Prostate gland (tissue), 2 donors: ENCODE results near the gene C1GALT1C1L.

Experiments
- CTCF ChIP-seq, 4 experiments: fragments of 200-600 bp in 2 of 4; fragments of 450-650 bp in 2 of 4; sonication (generic) in 2 of 4; IDR thresholded peaks; 1 replicate in 3 of 4; 2 replicates in 1 of 4; pipeline ENCODE4 v1.5.1; 2016 to 2019; ENCODE audit warnings: antibody characterized with exemption in 4 of 4, mild to moderate bottlenecking in 2 of 4, moderate library complexity in 2 of 4
- POLR2A ChIP-seq: fragments of 450-650 bp; IDR thresholded peaks from one replicate; pipeline ENCODE4 v1.6.1; 2016; ENCODE audit warnings: antibody characterized with exemption, mild to moderate bottlenecking

DNA sequence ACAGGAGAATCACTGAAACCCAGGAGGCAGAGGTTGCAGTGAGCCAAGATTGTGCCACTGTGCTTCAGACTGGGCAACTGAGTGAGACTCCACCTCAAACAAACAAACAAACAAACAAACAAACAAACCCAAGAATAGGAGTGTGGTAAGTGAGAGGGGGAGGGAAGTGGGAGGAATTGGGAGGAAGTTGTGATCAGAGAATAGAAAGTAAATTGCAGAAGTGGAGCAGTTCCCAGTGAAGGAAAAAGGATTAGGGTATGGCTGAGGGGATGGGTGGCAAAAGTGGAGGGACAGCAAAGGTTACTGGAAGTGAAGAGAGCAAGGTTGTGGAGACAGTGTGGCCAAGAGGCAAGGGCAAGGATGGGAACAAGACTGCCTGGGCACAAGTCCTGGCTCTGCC, 41.1 kb upstream of the C1GALT1C1L start:
- TF ChIP-seq CTCF (IDR thresholded peaks at IDR 0.05) (no peak), POLR2A (no peak)
